MM.1S (cell line): ENCODE data around the gene GABBR1.

ENCODE experiments used
- DNase-seq: peaks from one replicate; pipeline ENCODE4 v3.0.0-alpha.2; 2015
- H2AFZ ChIP-seq: fragments of 300-600 bp; sonication (generic); 2 replicates; pipeline ENCODE4 v1.6.0; 2016; ENCODE audit warnings: antibody characterized with exemption, low read length
- H3F3A ChIP-seq: fragments of 300-600 bp; sonication (generic); 2 replicates; pipeline ENCODE4 v1.6.1; 2016; ENCODE audit warnings: mild to moderate bottlenecking, antibody characterized with exemption, low read length, moderate library complexity, mixed read lengths; ENCODE audit not compliant: insufficient read depth
- H3K27ac ChIP-seq: fragments of 300-600 bp; sonication (generic); 2 replicates; pipeline ENCODE4 v1.5.1; 2016; ENCODE audit warnings: mild to moderate bottlenecking, low read length
- H3K27me3 ChIP-seq: fragments of 300-600 bp; sonication (generic); replicated peaks from 2 replicates; pipeline ENCODE4 v1.6.0; 2016; ENCODE audit warnings: low read length; ENCODE audit not compliant: insufficient read depth
- H3K36me3 ChIP-seq: fragments of 300-600 bp; sonication (generic); replicated peaks from 2 replicates; pipeline ENCODE4 v1.6.1; 2016; ENCODE audit warnings: mild to moderate bottlenecking, low read length, mixed read lengths; ENCODE audit not compliant: insufficient read depth
- H3K4me1 ChIP-seq: fragments of 300-600 bp; sonication (generic); 2 replicates; pipeline ENCODE4 v1.6.1; 2016; ENCODE audit warnings: low read length, mixed read lengths
- H3K4me2 ChIP-seq: fragments of 300-600 bp; sonication (generic); 2 replicates; pipeline ENCODE4 v1.6.0; 2016; ENCODE audit warnings: low read depth, low read length
- H3K4me3 ChIP-seq: fragments of 300-600 bp; sonication (generic); 2 replicates; pipeline ENCODE4 v1.5.1; 2016; ENCODE audit warnings: low read length, mixed read lengths
- H3K79me2 ChIP-seq: fragments of 300-600 bp; sonication (generic); 2 replicates; pipeline ENCODE4 v1.6.1; 2016; ENCODE audit warnings: mixed run types, low read length, mixed read lengths
- H3K9ac ChIP-seq: fragments of 300-600 bp; sonication (generic); 2 replicates; pipeline ENCODE4 v1.6.1; 2016; ENCODE audit warnings: low read length, mixed read lengths
- H3K9me2 ChIP-seq: fragments of 300-600 bp; sonication (generic); replicated peaks from 2 replicates; pipeline ENCODE4 v1.6.1; 2016; ENCODE audit warnings: mild to moderate bottlenecking, low read length, mixed read lengths; ENCODE audit not compliant: insufficient read depth
- H3K9me3 ChIP-seq: fragments of 300-600 bp; sonication (generic); replicated peaks from 2 replicates; pipeline ENCODE4 v1.6.1; 2016; ENCODE audit warnings: mild to moderate bottlenecking, low read length, mixed read lengths; ENCODE audit not compliant: insufficient read depth
- H4K20me1 ChIP-seq: fragments of 300-600 bp; sonication (generic); 2 replicates; pipeline ENCODE4 v1.6.1; 2016; ENCODE audit warnings: mild to moderate bottlenecking, low read length, moderate library complexity, mixed read lengths; ENCODE audit not compliant: insufficient read depth
- CTCF ChIP-seq: fragments of 300-600 bp; sonication (generic); IDR thresholded peaks from 2 replicates; pipeline ENCODE4 v1.5.1; 2016; ENCODE audit warnings: antibody characterized with exemption, low read length, mixed read lengths
- EZH2 ChIP-seq: fragments of 300-600 bp; sonication (generic); optimal IDR thresholded peaks from 2 replicates; pipeline ENCODE3; 2017; ENCODE audit warnings: low read depth, mild to moderate bottlenecking, antibody characterized with exemption, low read length, mixed read lengths
- EZH2phosphoT487 ChIP-seq: fragments of 300-600 bp; sonication (generic); IDR thresholded peaks from 2 replicates; pipeline ENCODE4 v1.6.1; 2018; ENCODE audit warnings: antibody characterized with exemption, low read length

GABBR1 gene

GRCh38 chr6:29620630-29621029, 12.4 kb downstream of the GABBR1 start:
- Histone ChIP-seq H3K9ac (no peak overlapping the region), H3K9me2 (no peaks in the 10 kb centered on the region), H3K27me3 (no peaks in the 10 kb centered on the region), H4K20me1 (no peaks in the 10 kb centered on the region), H3K79me2 (no peaks in the 10 kb centered on the region), H3F3A (no peaks in the 10 kb centered on the region), H3K4me2 (no peak overlapping the region), H2AFZ (no peak overlapping the region), H3K9me3 (no peaks in the 10 kb centered on the region), H3K4me3 (no peak overlapping the region), H3K36me3 (no peaks in the 10 kb centered on the region), H3K4me1 (no peaks in the 10 kb centered on the region), H3K27ac (no peak overlapping the region)
- DNase-seq: no peak
- TF ChIP-seq CTCF (no peak), EZH2phosphoT487 (no peak)

GRCh38 chr6:29619578-29620160, 13.3 kb downstream of the GABBR1 start:
- Histone ChIP-seq H3F3A (no peaks in the 10 kb centered on the region), H3K4me3 (no peak overlapping the region), H3K27me3 (no peaks in the 10 kb centered on the region), H3K4me1 (no peaks in the 10 kb centered on the region), H4K20me1 (no peaks in the 10 kb centered on the region), H2AFZ (no peak overlapping the region), H3K9ac (no peak overlapping the region), H3K36me3 (no peaks in the 10 kb centered on the region), H3K27ac (no peak overlapping the region), H3K9me2 (no peaks in the 10 kb centered on the region), H3K9me3 (no peaks in the 10 kb centered on the region), H3K79me2 (no peaks in the 10 kb centered on the region), H3K4me2 (no peak overlapping the region)
- no peak for DNase-seq
- TF ChIP-seq EZH2: no peak
- TF ChIP-seq EZH2phosphoT487: no peak
- TF ChIP-seq CTCF: no peak

GRCh38 chr6:29617782-29618554, 15.0 kb downstream of the GABBR1 start:
- Histone ChIP-seq H3K27me3 (no peaks in the 10 kb centered on the region), H4K20me1 (no peaks in the 10 kb centered on the region), H3F3A (no peaks in the 10 kb centered on the region), H3K27ac (no peak overlapping the region), H3K4me2 (no peak overlapping the region), H3K79me2 (no peaks in the 10 kb centered on the region), H3K9me2 (no peaks in the 10 kb centered on the region), H3K4me3 (no peak overlapping the region), H2AFZ (no peak overlapping the region), H3K4me1 (no peaks in the 10 kb centered on the region), H3K9me3 (no peaks in the 10 kb centered on the region), H3K9ac (no peak overlapping the region), H3K36me3 (no peaks in the 10 kb centered on the region)
- DNase-seq: no peak
- TF ChIP-seq EZH2phosphoT487 (no peak), CTCF (peak; percentile 33)
